ENCODE results near the gene PARP14.
A peak's percentile ranks its signal among the peaks of the same experiment; 100 is the strongest.
"Not testable (repeated sequence)": the region's sequence is repeated elsewhere in the genome, so short reads cannot be mapped to it uniquely, and the experiment has no call there.

PARP14 gene

DNA sequence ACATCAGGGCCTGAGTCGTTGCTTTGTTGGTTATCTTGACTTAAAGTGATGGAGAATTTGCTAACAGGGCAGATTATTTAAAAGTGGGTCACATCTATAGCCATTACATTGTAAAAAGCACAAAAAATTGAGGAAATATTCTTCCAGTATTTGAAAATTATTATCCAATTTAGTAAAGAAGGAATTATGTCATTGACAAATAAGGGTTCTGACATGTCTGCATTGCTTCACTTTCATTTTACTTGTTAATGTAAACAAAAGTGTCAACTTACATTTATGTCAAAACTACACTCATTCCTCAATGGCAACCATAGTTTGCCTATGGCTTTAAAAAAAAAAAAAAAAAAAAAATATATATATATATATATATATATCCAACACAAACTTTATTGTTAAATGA is 3.4 kb upstream of the PARP14 start:
- no peak for DNase-seq (ENCODE audit: low read depth)

DNA sequence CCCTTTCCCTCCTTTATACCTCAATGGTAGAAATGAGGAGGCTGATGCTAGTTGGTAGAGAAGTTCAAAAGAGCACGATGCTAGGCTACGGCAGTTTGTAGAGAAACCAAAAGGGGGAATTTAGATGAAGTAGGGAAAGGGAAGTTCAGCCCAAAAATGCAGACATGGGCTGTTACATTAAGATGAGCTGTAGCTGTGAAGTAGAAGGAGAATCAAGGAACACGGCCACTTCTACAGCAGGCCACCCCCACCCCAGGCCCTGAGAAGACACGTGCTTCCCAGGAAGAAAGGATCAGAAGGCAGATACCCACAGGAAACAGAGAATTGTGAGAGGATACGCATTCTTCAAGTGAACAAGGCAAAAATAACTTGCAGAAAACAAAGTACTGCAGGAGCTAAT is 2.1 kb upstream of the PARP14 start:
- DNase-seq (ENCODE audit: low read depth) = no peak

DNA sequence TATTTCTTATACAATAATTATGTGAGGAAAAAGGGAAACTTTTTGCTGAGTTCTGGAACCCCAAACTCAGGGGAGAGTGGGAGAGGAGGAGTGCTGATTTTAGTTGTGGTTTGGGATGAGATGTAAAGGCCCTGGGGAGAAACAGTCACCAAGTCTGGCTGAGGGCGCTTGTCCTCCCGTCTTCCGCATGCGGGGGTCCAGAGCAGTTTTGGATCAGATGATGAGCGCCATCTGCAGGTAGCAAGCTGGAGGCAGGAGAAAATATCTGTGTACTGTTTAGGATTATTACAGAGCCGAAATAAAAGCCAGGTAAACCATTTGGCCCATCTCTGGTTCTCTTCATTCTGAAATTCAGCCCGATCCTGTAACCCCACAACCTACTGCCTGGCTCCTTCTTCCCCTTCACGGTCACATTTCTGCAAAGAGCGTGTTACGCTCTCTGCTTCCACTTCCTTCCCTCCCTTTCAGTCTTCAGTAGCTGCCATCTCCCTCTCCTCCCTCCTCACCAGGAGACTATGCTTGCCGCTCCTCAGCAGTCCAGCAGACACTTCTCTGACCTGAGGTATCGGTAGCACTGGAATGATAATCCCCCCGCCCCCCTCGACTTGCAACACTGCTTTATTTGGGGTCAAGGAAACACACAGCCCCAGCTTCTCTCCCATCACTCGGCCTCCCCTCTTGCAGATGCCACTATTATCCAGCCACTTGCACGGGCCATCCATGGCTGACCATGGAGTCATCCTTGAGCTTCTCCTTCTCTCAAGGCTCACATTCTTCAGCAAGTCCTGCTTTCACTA is 1.4 kb upstream of the PARP14 start:
- DNase-seq (ENCODE audit: low read depth) = peak; percentile 87

DNA sequence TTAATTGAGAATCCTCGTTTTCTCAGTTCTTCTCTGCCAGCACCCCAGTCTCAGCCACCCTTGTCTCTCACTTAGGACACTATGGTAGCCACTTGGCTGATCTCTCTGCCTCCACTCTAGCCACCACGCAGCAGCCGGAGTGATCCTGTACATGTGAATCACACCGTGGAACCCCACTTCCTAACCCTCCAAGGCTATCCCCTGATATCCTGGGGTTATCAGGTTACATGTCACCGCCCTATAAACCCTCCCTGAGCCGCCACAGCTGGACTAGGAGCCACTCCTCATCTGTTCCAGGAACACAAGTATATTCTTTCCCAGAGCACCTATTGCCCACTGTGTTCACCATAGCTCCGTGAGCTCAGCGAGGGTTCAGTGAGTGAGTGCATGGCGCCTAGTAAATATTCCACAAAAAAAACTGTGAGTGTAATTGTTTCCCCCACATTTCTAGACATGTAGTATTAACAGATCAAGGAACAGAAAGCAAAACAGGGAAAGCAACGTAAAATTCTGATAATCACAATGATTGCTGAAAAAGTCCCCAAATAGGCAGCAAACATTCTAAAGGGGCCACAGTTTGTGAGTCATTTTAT is 661 bp upstream of the PARP14 start:
- peak; percentile 56 for DNase-seq (ENCODE audit: low read depth)

DNA sequence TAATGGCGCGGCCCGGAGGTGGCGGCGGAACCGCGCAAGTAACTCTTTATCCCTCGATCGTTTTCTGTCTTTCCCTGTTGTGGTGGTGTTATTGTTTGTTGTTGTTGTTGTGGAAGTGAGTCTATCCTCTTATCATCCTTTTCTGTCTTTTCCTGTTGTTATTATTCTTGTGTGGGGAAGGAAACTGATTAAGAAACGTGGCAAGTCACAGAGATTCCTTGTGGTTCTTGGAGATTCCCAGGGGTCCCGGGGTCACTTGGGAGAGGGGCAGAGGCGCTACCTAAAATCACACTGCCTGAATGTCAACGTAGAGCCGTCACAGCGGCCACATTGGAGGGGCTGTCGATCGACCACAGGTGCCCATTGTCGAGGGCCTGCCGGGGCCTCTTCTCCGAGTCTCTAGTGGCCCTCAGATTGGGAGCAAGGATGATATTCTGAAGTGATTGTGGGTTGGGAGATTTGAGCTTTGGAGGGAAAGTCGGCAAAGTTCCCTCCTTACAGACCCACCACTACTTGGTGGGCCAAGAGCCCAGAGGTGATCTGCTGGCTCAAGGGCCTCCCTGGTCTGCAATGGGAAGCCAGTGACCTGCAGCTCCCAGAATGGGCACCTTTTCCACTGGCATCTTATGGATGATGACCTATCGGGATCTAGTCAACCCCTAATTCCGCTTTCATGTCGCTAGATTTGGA is 790 bp downstream of the PARP14 start:
- DNase-seq (ENCODE audit: low read depth) = no peak

DNA sequence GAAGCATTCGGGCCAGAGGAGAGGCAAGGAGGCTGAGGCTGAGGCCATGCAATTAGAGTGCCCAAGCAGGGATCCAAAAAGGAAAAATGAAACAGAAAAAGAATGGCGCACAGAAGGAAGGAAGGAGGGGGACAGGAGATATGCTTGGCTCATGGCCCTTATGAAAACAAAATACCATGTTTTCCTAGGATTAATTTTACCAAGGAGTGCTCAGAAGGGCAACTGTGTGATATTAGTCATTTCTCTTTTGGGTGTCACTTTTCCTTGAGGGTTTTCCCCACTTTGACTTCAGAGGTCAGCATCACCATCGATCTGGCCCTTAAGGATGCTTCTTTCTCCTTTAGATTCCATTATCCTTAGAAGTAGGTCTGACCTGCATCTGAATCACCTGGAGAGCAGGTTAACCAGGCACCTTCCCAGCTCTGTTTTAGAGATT is 1.4 kb downstream of the PARP14 start:
- DNase-seq (ENCODE audit: low read depth) = peak; percentile 21

DNA sequence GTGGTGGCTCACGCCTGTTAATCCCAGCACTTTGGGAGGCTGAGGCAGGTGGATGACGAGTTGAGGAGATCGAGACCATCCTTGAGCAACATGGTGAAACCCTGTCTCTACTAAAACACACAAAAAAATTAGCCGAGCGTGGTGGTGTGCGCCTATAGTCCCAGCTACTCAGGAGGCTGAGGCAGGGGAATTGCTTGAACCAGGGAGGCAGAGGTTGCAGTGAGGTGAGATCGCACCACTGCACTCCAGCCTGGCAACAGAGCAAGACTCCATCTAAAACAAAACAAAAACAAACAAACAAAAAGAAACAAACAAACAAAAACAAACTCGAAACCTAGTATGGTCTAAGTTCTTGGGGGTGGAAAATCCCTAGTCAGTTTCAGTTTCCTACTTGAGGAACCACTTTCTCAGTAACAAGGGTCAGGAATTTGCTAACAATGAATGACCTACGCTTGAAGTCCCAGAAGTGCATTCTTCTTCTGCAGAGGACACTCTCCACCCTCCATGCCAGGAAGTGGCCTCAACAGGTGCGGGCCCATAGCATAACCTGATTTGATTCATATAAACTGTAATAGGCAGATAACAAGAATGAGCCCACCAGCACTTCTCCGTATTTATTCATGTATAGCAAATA is 2.3 kb downstream of the PARP14 start:
- not testable (repeated sequence) for DNase-seq (ENCODE audit: low read depth)

DNA sequence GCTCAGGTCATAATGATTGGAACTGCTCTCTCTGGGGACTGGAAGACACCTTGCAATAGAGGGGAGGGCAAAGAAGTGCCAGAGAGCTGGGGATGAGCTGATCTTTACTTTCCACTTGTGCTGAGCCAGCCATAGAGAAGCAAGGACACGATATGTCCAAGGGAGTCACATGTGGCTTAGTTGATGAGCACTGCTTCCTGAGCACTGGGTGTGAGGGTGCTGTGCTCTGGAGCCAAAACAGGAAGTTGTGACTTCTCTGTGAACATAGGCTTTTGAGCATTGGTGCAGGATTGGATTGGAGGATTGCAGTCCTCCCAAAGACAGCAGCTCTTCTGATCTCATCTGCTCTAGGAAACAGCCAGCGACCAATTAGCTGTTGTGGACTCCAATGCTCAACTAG is 6.7 kb downstream of the PARP14 start:
- no peak for DNase-seq (ENCODE audit: low read depth)

DNA sequence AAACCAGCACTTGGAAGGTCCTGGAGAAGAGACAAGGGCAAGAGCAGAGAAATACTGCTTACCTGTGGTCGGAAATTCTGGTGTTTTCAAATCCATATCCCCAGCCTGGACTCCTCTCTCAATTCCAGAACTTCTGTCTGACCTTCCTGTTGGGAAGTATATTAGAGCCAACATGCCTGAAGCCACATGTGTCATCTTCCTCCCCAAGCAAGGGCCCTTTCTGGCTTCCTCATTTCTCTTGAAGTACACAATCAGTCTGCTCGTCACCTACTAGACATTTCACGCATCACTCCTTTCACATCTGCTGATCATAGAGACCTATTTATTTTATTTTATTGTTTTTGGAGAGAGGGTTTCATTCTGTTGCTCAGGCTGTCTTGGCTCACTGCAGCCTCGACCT is 8.4 kb downstream of the PARP14 start:
- peak; percentile 79 for DNase-seq (ENCODE audit: low read depth)

DNA sequence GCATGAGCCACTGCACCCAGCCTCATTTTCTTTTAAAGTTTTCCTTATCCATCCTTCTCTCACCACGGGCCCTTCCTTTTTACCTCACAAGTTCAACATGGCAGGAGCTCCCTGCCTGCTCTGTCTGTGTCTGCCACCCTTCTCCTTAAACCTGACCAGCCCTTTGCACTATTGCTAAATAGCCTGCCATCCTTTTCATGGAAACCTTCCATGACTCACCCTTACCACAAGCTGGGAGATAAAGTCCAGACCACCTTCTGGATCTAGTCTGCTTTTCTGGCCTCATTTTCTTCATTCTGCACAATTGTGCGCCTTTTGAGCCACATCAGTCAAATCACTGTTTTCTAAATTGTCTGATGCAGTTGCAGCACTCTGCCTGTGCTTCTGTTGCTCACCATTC is 8.9 kb downstream of the PARP14 start:
- peak; percentile 77 for DNase-seq (ENCODE audit: low read depth)

DNA sequence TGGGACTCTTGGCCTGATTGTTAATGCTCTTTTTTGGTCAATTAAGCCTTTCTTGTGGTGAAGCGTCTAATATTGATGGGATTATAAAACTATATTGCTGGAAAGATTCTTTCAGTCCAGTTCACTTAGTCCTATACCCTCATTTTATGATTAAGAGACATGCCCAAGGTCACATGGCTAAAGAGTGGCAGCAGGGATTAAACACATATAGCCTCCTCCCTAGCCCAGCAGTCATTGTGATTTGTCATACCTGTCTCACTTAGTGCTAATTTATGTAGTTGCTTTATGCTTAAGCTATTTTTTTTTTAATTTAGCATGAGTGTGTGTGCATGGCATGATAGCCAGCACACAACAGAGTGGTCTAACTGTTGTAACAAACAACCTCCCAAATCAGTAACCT is 9.5 kb downstream of the PARP14 start:
- DNase-seq (ENCODE audit: low read depth) = no peak

DNA sequence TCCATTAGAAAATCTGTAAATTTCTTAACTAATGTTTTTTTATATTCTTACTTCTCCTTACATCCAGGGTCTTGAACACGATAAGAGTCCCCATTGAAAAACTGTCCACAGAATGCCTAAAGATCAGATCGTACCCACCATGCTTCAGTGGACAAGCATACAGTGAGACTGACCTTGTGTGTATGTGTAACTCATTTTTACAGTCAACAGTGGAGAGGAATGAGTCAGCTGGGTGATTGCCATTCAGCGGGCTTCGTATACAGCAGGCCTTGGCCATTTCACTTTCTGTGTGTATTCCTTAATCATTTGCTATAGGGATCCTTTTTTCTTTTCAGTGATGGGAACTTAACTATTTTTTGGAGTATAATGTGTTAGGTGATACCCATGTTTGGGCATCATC is 10.6 kb downstream of the PARP14 start:
- peak; percentile 87 for DNase-seq (ENCODE audit: low read depth)

DNA sequence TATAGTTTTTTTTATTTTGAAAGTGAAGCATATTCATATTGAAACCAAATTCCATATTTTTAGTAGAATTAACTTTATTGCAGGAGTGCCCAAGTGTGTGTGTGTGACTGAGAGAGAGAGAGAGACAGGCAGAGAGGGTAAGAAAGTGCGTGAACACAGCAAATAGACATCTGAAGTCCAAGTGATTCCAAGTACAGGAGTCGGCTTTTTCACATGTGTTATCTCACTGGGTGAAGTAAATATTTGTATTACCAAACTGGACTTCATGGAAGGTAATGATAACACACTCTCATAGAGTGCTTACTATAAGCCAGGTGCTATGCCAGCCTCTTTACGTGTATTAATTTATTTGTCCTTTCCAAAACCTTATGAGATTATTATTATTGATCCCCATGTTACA is 12.0 kb downstream of the PARP14 start:
- DNase-seq (ENCODE audit: low read depth) = no peak

DNA sequence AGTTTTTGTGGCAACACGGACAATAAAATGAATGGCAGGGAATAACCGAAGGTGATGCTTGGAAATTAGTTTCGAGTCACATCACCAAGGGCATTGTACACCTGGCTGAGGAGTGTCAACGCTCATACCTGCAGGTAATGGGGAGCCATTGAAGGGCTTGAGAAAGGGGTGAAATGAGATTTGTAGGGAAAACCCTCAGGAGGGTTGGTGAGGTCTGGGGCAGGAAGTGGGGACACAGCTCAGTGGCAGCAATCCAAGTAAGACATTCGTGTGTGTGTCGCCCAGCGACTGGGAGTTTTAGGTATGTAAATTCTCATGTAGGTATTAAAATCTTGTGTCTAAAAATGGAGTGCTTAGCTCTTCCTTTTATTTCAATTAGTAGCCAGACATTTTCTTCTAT is 14.3 kb downstream of the PARP14 start:
- DNase-seq (ENCODE audit: low read depth) = no peak

DNA sequence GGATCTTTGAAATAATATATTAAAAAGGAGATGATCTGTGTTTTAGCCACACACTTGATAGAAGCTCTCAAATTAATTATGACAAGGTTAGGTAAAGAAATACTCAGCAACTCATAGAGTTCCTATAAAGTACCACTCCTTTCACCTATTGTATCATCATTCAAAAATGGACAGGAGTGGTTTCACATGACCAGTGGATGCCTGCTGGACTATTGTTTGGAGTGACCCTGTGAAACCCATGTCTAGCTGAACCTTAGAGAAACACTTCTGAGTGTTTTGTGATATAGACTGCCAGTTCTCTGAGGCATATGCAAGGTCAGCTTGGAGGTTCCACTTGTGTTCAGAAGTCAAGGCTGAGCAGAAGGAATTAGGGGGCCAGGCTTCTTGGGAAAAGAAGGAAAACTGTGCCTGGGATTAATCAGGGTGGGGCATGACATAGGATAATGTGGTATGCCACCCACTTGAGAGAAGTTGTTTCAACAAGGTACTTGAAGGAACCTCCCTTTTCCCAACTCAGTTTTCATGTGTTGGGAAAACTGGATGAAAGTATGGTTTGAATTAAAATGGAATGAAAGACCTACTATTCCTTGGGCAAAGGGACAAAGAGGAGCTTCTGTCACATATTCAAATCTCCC is 15.4 kb downstream of the PARP14 start:
- DNase-seq (ENCODE audit: low read depth) = no peak

DNA sequence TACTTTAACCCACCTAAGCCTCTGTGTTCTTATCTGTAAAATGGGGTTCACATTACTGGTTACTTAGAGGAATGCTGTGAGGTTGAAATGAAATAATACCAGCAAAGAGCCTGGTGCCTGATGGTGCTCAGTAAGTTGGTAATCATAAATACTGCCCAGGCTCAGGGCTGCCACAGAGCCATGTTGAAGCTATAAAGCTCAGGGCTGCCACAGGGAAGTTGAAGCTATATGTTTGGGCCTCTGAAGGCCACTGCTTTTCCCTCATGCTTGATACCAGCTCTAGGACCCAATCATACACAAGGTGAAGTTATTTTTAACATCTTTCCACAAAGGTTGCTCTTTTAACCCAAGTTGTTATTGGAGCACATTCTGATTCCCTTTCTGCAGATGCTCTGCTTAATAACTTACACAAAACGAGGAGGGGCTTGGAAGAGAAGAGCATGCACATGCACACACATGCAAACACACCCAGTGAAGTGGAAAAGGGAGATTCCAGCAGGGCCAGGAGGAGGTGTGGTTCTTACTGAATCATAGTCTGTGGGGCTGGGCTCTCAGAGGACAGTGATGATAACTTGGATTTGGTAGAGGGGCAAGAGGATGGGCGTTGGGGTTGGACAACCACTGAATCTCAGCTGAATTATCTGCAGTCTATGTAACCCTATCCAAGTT is 17.4 kb downstream of the PARP14 start:
- no peak for DNase-seq (ENCODE audit: low read depth)

DNA sequence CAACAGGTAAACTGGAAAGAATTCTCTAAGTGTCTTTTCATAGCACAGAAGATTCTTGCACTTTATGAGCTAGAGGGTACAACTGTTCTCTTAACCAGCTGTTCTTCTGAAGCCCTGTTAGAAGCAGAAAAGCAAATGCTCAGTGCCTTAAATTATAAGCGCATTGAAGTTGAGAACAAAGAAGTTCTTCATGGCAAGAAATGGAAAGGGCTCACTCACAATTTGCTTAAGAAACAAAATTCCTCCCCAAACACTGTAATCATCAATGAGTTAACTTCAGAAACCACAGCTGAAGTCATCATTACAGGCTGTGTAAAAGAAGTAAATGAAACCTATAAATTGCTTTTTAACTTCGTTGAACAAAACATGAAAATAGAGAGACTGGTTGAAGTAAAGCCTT is 19.6 kb downstream of the PARP14 start:
- DNase-seq (ENCODE audit: low read depth) = no peak

DNA sequence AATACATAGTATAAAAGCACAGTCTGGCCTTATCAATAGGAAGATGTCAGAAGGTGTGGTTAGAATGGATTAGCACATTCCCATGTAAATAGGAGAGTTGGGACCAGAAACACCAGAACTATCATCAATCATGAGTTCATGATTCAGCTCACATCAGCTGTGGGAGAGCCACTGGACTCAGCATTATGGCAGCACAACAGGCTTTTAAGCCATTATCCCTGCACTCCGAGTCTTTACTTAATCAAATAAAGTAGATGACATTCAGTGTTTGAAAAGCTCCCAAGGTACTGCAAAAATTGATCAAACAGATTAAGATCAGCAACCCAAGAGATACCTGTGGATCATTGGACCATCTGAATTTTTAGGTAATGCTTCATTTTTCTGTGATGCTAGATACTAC is 24.7 kb downstream of the PARP14 start:
- DNase-seq (ENCODE audit: low read depth) = no peak

DNA sequence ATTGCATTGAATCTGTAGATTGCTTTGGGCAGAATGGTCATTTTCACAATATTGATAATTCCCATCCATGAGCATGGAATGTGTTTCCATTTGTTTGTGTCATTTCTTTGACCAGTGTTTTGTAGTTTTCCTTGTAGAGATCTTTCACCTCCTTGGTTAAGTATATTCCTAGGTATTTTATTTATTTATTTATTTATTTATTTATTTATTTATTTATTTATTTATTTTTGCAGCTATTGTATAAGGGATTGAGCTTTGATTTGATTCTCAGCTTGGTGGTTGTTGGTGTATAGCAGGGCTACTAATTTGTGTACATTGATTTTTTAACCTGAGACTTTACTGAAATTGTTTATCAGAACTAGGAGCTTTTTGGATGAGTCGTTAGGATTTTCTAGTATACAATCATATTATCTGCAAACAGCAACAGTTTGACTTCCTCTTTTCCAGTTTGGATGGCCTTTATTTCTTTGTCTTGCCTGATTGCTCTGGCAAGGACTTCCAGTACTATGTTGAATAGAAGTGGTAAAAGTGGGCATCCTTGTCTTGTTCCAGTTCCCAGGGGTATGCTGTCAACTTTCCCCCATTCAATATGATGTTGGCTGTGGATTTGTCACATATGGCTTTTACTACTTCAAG is 30.1 kb downstream of the PARP14 start:
- not testable (repeated sequence) for DNase-seq (ENCODE audit: low read depth)

DNA sequence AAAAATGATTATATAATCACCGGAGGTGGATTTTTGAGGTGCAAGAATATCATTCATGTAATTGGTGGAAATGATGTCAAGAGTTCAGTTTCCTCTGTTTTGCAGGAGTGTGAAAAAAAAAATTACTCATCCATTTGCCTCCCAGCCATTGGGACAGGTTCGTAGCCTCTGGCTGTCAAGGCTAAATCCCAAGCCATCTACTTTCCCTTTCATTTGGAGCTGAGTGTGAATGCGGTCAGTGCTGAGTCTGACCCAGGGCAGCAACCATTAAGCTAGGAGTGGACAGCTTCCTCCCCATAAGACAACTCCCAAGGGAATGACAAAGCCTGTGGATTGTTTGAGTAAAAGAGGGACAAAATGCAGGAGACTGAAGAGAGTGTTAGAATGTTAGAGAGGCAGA is 33.6 kb downstream of the PARP14 start:
- DNase-seq (ENCODE audit: low read depth) = peak; percentile 40

DNA sequence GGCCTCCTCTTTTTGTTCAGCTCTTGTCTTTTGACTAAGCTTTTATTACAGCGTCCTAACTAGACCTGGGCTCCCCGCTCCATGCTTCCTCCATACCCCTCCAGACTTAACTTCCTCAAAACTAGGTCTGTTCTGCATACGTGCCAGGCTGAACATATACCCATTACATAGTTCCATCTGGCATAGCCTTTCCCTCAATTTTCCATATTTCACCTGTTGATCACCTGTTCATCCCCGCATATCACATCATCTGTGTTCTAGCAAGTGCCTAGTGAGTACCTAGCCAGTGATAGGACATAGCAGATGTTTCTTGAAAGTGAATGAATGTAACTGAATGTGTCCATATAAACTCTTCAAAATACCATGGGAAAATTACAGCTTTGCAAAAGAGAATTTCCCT is 36.0 kb downstream of the PARP14 start:
- no peak for DNase-seq (ENCODE audit: low read depth)

All from ELR (cell line).